GM18858 (cell line): Measurements from ENCODE around the gene ENDOV.

Source experiments
- ATAC-seq: cut with Tn5 transposase; IDR thresholded peaks from one replicate; pipeline ENCODE4 v1.9.1; 2021; ENCODE audit not compliant: unreplicated experiment

The ENDOV gene

GRCh38 chr17:80447790-80448189 lies 32.8 kb downstream of the ENDOV start:
- ATAC-seq: no peak

GRCh38 chr17:80449194-80449929 lies 34.4 kb downstream of the ENDOV start:
- ATAC-seq: no peak

- no peak for ATAC-seq
Observed at GRCh38 chr17:80449930-80450576, 35.1 kb downstream of the ENDOV start.

- ATAC-seq: no peak
Observed at GRCh38 chr17:80451104-80451775, 36.3 kb downstream of the ENDOV start.

- ATAC-seq: no peak
Observed at GRCh38 chr17:80452173-80452915, 37.4 kb downstream of the ENDOV start.

- ATAC-seq: no peak
Observed at GRCh38 chr17:80453126-80453997, 38.4 kb downstream of the ENDOV start.

GRCh38 chr17:80453998-80454556 lies 39.1 kb downstream of the ENDOV start:
- no peak for ATAC-seq

GRCh38 chr17:80454557-80455335 lies 39.8 kb downstream of the ENDOV start:
- ATAC-seq: peak; percentile 77

GRCh38 chr17:80455336-80455710 lies 40.4 kb downstream of the ENDOV start:
- ATAC-seq: no peak

- no peak for ATAC-seq
Observed at GRCh38 chr17:80455784-80456183, 40.8 kb downstream of the ENDOV start.

- ATAC-seq: no peak
Observed at GRCh38 chr17:80456465-80457235, 41.7 kb downstream of the ENDOV start.

GRCh38 chr17:80457236-80457856 lies 42.4 kb downstream of the ENDOV start:
- no peak for ATAC-seq

GRCh38 chr17:80458016-80458415 lies 43.0 kb downstream of the ENDOV start:
- ATAC-seq: no peak

GRCh38 chr17:80459234-80459633 lies 44.3 kb downstream of the ENDOV start:
- ATAC-seq: no peak

- no peak for ATAC-seq
Observed at GRCh38 chr17:80460429-80460834, 45.5 kb downstream of the ENDOV start.

GRCh38 chr17:80461528-80462160 lies 46.7 kb downstream of the ENDOV start:
- no peak for ATAC-seq

GRCh38 chr17:80463784-80464400 lies 48.9 kb downstream of the ENDOV start:
- ATAC-seq: no peak
